WTC11 (cell line): ENCODE measurements around the gene TGDS. TPM values are rescaled to one million over a fixed set of nuclear protein-coding genes. Genes with fewer than 3 reads are reported as not detected.

ENCODE experiments used
- ATAC-seq: fragments of 200-7000 bp; cut with Tn5 transposase; 2 replicates; pipeline ENCODE4 v1.10.0; 2021; ENCODE audit warnings: mild to moderate bottlenecking, moderate library complexity
- CTCF ChIA-PET: fragments of 300-600 bp; sonication (Branson Sonifier 250); formaldehyde crosslinking; loops from one replicate; lab custom pipeline; 2021; ENCODE audit warnings: antibody characterized with exemption; lab: Charles Lee
- POLR2A ChIA-PET: fragments of 350-600 bp; sonication (Branson Sonifier 250); formaldehyde crosslinking; loops from one replicate; lab custom pipeline; 2021; ENCODE audit warnings: antibody characterized with exemption; lab: Charles Lee
- DNase-seq: peaks from one replicate; pipeline ENCODE4 v3.0.0; 2021; ENCODE audit warnings: low spot score
- H3K27ac Mint-ChIP-seq: 2 replicates; pipeline ENCODE4 v1.8.0; 2021; ENCODE audit warnings: mixed read lengths
- H3K27me3 Mint-ChIP-seq: 2 replicates; pipeline ENCODE4 v1.8.0; 2021; ENCODE audit warnings: low read depth, mild to moderate bottlenecking, moderate library complexity, mixed read lengths
- H3K36me3 Mint-ChIP-seq: 2 replicates; pipeline ENCODE4 v1.8.0; 2021; ENCODE audit warnings: mixed read lengths
- H3K4me1 Mint-ChIP-seq: 2 replicates; pipeline ENCODE4 v1.8.0; 2022; ENCODE audit warnings: mixed read lengths
- H3K4me3 Mint-ChIP-seq: 2 replicates; pipeline ENCODE4 v1.8.0; 2021; ENCODE audit warnings: mild to moderate bottlenecking, moderate library complexity, mixed read lengths
- H3K9me3 Mint-ChIP-seq: 2 replicates; pipeline ENCODE4 v1.8.0; 2021; ENCODE audit warnings: mixed read lengths
- CREB1 ChIP-seq: sonication (generic); formaldehyde crosslinking; IDR thresholded peaks from 2 replicates; pipeline ENCODE4 v1.8.0; 2023; ENCODE audit warnings: mild to moderate bottlenecking, missing genetic modification reagents
- ERG ChIP-seq: fragments of 250-450 bp; sonication (Bioruptor Pico); IDR thresholded peaks from 2 replicates; pipeline ENCODE4 v1.8.0; 2021; ENCODE audit warnings: mild to moderate bottlenecking
- FOXJ3 ChIP-seq: sonication (generic); formaldehyde crosslinking; IDR thresholded peaks from 2 replicates; pipeline ENCODE4 v1.9.0; 2021; ENCODE audit warnings: missing genetic modification reagents, mild to moderate bottlenecking, borderline replicate concordance
- FOXK1 ChIP-seq: sonication (generic); formaldehyde crosslinking; IDR thresholded peaks from 2 replicates; pipeline ENCODE4 v1.8.0; 2022; ENCODE audit warnings: mild to moderate bottlenecking, moderate library complexity, missing genetic modification reagents
- GRHL2 ChIP-seq: fragments of 250-450 bp; sonication (Bioruptor Pico); IDR thresholded peaks from 2 replicates; pipeline ENCODE4 v1.8.0; 2022; ENCODE audit warnings: mild to moderate bottlenecking, moderate library complexity; ENCODE audit not compliant: insufficient replicate concordance, severe bottlenecking
- NFATC4 ChIP-seq: fragments of 250-450 bp; sonication (Bioruptor Pico); IDR thresholded peaks from 2 replicates; pipeline ENCODE4 v1.9.0; 2021; ENCODE audit warnings: mild to moderate bottlenecking
- NFYB ChIP-seq: sonication (generic); formaldehyde crosslinking; conservative IDR thresholded peaks from 2 replicates; pipeline ENCODE4 v1.8.0; 2022; ENCODE audit warnings: low read depth, missing genetic modification reagents
- PRDM15 ChIP-seq: sonication (generic); formaldehyde crosslinking; IDR thresholded peaks from 2 replicates; pipeline ENCODE4 v1.8.0; 2022; ENCODE audit warnings: missing genetic modification reagents
- PRRX2 ChIP-seq: fragments of 250-450 bp; sonication (Bioruptor Pico); IDR thresholded peaks from 2 replicates; pipeline ENCODE4 v1.8.0; 2021; ENCODE audit warnings: mild to moderate bottlenecking
- ZBTB21 ChIP-seq: sonication (generic); formaldehyde crosslinking; IDR thresholded peaks from 2 replicates; pipeline ENCODE4 v1.8.1; 2023; ENCODE audit warnings: mild to moderate bottlenecking, missing genetic modification reagents, borderline replicate concordance
- ZBTB43 ChIP-seq: sonication (generic); formaldehyde crosslinking; IDR thresholded peaks from 2 replicates; pipeline ENCODE4 v1.8.1; 2023; ENCODE audit warnings: mild to moderate bottlenecking, missing genetic modification reagents
- ZNF232 ChIP-seq: sonication (generic); formaldehyde crosslinking; IDR thresholded peaks from 2 replicates; pipeline ENCODE4 v1.8.0; 2022; ENCODE audit warnings: mild to moderate bottlenecking, missing genetic modification reagents
- ZNF263 ChIP-seq: sonication (generic); formaldehyde crosslinking; IDR thresholded peaks from 2 replicates; pipeline ENCODE4 v1.8.1; 2022; ENCODE audit warnings: low read depth, mild to moderate bottlenecking, moderate library complexity, missing genetic modification reagents
- ZNF423 ChIP-seq: fragments of 250-450 bp; sonication (Bioruptor Pico); IDR thresholded peaks from 2 replicates; pipeline ENCODE4 v2.1.2; 2022; ENCODE audit warnings: mild to moderate bottlenecking, moderate library complexity
- total RNA-seq: library from RNA; stranded (reverse); gene quantifications from 3 replicates; pipeline ENCODE4 v1.2.3, GENCODE V29; 2021
- TF ChIP-seq, protein P1 (sequence below): sonication (generic); formaldehyde crosslinking; IDR thresholded peaks from 2 replicates; pipeline ENCODE4 v1.8.1; 2023; ENCODE audit warnings: mild to moderate bottlenecking, moderate library complexity, missing genetic modification reagents
- TF ChIP-seq, protein P2 (sequence below): fragments of 250-450 bp; sonication (Bioruptor Pico); IDR thresholded peaks from 2 replicates; pipeline ENCODE4 v1.9.0; 2021; ENCODE audit warnings: mild to moderate bottlenecking

Gene TGDS
- total RNA-seq, 1 experiment from 2014 or later = 12.5 TPM

GRCh38 chr13:94559222-94559795 is 36.6 kb downstream of the TGDS start (continued):
- TF ChIP-seq ERG (CRISPR knock-in tag) (no peak), ZNF232 (CRISPR knock-in tag) (no peak), CREB1 (CRISPR knock-in tag) (no peak), GRHL2 (CRISPR knock-in tag) (no peak)

DNA sequence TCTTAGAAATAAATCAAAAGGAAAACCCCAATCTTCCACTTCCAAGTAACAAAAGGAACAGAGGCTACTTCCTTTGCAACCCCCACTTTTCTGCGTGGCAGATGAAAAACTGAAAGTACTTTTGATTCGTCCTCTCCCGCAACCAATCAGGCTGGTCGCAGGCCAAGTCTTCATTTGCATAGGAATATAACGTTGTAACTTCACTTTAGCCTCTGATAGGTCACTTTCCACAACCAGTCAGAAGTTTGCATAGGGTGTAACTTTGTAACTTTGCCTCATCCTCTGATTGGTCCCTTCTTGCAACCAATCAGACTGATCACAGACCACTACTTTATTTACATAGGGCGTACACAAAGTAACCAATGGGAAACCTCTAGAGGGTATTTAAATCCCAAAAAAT is 37.2 kb downstream of the TGDS start:
- no peak overlapping the region for H3K4me3 Mint-ChIP-seq
- H3K36me3 Mint-ChIP-seq = peaks cover 7% of the 10 kb centered on the region
- POLR2A ChIA-PET = no interaction called here
- DNase-seq (no peak), ATAC-seq (peak; percentile 69)
- H3K9me3 Mint-ChIP-seq = peaks cover 9% of the 10 kb centered on the region
- no peak for TF ChIP-seq NFATC4 (CRISPR knock-in tag)
- TF ChIP-seq NFYB (CRISPR knock-in tag) = peak; percentile 50
- CTCF ChIA-PET = no interaction called here
- no peak overlapping the region for H3K27ac Mint-ChIP-seq
- H3K27me3 Mint-ChIP-seq = no peaks in the 10 kb centered on the region
- H3K4me1 Mint-ChIP-seq = peaks cover 5% of the 10 kb centered on the region; the same call in 1 of the 2 replicates

DNA sequence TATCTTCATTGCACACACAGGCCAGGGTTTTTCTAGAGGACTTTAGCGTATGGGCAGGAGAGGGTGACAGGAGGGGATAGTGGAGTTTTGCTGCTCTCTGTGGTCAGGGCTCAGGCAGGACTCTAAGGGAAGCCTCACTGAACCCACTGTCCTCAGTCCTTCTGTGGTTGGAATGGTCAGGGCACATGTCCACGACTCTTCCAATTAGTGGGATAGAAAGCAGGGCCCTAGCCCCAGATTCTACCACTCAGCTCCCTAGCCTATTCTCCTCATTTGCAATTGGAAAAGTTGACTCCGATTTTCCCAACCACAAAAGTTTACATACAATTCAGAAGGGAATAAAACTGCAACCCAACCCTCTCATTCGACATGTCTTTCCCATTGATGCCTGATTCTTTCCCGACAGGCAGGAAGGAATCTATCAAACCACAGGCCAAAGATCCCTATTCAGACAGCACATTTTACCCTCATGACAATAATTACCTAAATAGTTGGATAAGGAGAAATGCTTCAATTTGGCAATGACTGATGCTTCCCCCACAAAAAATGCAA is 38.2 kb downstream of the TGDS start:
- Mint-ChIP-seq H3K27ac (no peak overlapping the region), H3K4me3 (no peak overlapping the region), H3K4me1 (peaks cover 5% of the 10 kb centered on the region; the same call in 1 of the 2 replicates), H3K36me3 (no peaks in the 10 kb centered on the region), H3K9me3 (peaks cover 9% of the 10 kb centered on the region), H3K27me3 (no peaks in the 10 kb centered on the region)
- ChIA-PET CTCF (no interaction called here), POLR2A (no interaction called here)
- ATAC-seq = no peak
- TF ChIP-seq, protein P1, sequence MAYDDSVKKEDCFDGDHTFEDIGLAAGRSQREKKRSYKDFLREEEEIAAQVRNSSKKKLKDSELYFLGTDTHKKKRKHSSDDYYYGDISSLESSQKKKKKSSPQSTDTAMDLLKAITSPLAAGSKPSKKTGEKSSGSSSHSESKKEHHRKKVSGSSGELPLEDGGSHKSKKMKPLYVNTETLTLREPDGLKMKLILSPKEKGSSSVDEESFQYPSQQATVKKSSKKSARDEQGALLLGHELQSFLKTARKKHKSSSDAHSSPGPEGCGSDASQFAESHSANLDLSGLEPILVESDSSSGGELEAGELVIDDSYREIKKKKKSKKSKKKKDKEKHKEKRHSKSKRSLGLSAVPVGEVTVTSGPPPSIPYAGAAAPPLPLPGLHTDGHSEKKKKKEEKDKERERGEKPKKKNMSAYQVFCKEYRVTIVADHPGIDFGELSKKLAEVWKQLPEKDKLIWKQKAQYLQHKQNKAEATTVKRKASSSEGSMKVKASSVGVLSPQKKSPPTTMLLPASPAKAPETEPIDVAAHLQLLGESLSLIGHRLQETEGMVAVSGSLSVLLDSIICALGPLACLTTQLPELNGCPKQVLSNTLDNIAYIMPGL = no peak
- TF ChIP-seq ZBTB21 (CRISPR knock-in tag) (no peak), PRRX2 (CRISPR knock-in tag) (no peak), ZNF263 (CRISPR knock-in tag) (no peak), ZBTB43 (CRISPR knock-in tag) (no peak), ERG (CRISPR knock-in tag) (no peak), ZNF423 (CRISPR knock-in tag) (no peak), FOXJ3 (CRISPR knock-in tag) (no peak), PRDM15 (CRISPR knock-in tag) (no peak), FOXK1 (CRISPR knock-in tag) (no peak)
- TF ChIP-seq, protein P2, sequence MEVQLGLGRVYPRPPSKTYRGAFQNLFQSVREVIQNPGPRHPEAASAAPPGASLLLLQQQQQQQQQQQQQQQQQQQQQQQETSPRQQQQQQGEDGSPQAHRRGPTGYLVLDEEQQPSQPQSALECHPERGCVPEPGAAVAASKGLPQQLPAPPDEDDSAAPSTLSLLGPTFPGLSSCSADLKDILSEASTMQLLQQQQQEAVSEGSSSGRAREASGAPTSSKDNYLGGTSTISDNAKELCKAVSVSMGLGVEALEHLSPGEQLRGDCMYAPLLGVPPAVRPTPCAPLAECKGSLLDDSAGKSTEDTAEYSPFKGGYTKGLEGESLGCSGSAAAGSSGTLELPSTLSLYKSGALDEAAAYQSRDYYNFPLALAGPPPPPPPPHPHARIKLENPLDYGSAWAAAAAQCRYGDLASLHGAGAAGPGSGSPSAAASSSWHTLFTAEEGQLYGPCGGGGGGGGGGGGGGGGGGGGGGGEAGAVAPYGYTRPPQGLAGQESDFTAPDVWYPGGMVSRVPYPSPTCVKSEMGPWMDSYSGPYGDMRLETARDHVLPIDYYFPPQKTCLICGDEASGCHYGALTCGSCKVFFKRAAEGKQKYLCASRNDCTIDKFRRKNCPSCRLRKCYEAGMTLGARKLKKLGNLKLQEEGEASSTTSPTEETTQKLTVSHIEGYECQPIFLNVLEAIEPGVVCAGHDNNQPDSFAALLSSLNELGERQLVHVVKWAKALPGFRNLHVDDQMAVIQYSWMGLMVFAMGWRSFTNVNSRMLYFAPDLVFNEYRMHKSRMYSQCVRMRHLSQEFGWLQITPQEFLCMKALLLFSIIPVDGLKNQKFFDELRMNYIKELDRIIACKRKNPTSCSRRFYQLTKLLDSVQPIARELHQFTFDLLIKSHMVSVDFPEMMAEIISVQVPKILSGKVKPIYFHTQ (CRISPR knock-in tag) = no peak
- DNase-seq = no peak
